Measurements from ENCODE around the gene CLIP2. TPM values are rescaled to one million over a fixed set of nuclear protein-coding genes. Genes with fewer than 3 reads are reported as not detected.
"Not testable (repeated sequence)": the region's sequence is repeated elsewhere in the genome, so short reads cannot be mapped to it uniquely, and the experiment has no call there.

Gene CLIP2
- total RNA-seq, 1 experiment from 2014 or later, result 29.3 TPM

- no peak for DNase-seq (ENCODE audit: low read depth)
These were observed 138.8 kb downstream of the CLIP2 start for GRCh38 chr7:74428023-74428422.

GRCh38 chr7:74429153-74429747 is 140.0 kb downstream of the CLIP2 start:
- no peak for DNase-seq (ENCODE audit: low read depth)

GRCh38 chr7:74430409-74430808 is 141.2 kb downstream of the CLIP2 start:
- not testable (repeated sequence) for DNase-seq (ENCODE audit: low read depth)

- no peak for DNase-seq (ENCODE audit: low read depth)
These were observed 141.8 kb downstream of the CLIP2 start for GRCh38 chr7:74430961-74431466.

GRCh38 chr7:74437291-74437571 is 148.0 kb downstream of the CLIP2 start:
- DNase-seq (ENCODE audit: low read depth), result not testable (repeated sequence)

- DNase-seq (ENCODE audit: low read depth), result no peak
These were observed 149.1 kb downstream of the CLIP2 start for GRCh38 chr7:74438327-74438726.

- DNase-seq (ENCODE audit: low read depth), result no peak
These were observed 150.3 kb downstream of the CLIP2 start for GRCh38 chr7:74439541-74439940.

GRCh38 chr7:74440143-74440542 is 150.9 kb downstream of the CLIP2 start:
- DNase-seq (ENCODE audit: low read depth), result not testable (repeated sequence)

- DNase-seq (ENCODE audit: low read depth), result no peak
These were observed 152.6 kb downstream of the CLIP2 start for GRCh38 chr7:74441801-74442200.

GRCh38 chr7:74443543-74444247 is 154.5 kb downstream of the CLIP2 start:
- no peak for DNase-seq (ENCODE audit: low read depth)

- no peak for DNase-seq (ENCODE audit: low read depth)
These were observed 159.9 kb downstream of the CLIP2 start for GRCh38 chr7:74449144-74449543.

GRCh38 chr7:74449809-74450397 is 160.7 kb downstream of the CLIP2 start:
- DNase-seq (ENCODE audit: low read depth), result no peak

- DNase-seq (ENCODE audit: low read depth), result peak; percentile 57
These were observed 163.6 kb downstream of the CLIP2 start for GRCh38 chr7:74452748-74453321.

- DNase-seq (ENCODE audit: low read depth), result peak; percentile 81
These were observed 164.3 kb downstream of the CLIP2 start, which contains the start of gene GTF2IRD1 for GRCh38 chr7:74453322-74454011. GTF2IRD1 (plus strand) TSS chr7:74453906; CDS start chr7:74508081, 54,175 bp downstream.

- DNase-seq (ENCODE audit: low read depth), result no peak
These were observed 165.1 kb downstream of the CLIP2 start for GRCh38 chr7:74454021-74454924.

GRCh38 chr7:74454925-74455288 is 165.7 kb downstream of the CLIP2 start:
- no peak for DNase-seq (ENCODE audit: low read depth)

GRCh38 chr7:74455291-74455804 is 166.1 kb downstream of the CLIP2 start:
- DNase-seq (ENCODE audit: low read depth), result no peak

All from HT1080 (cell line).